ENCODE results near the gene OR52D1.

OR52D1 gene

GRCh38 chr11:5509803-5510202, 21.3 kb downstream of the OR52D1 start, which contains the start of gene UBQLN3:
UBQLN3 (minus strand) TSS chr11:5509957; CDS start chr11:5509558, 399 bp downstream.
- H3K4me3 ChIP-seq (ENCODE audit: low read depth, low read length) = no peak within 1 kb of the TSS

- no peak overlapping the region for H3K4me3 ChIP-seq (ENCODE audit: low read depth, low read length)
Observed at GRCh38 chr11:5514841-5515240, 26.4 kb downstream of the OR52D1 start.

GRCh38 chr11:5516599-5516998, 28.1 kb downstream of the OR52D1 start, which contains the start of gene UBQLNL:
UBQLNL (minus strand) TSS chr11:5516699; CDS start chr11:5516441, 258 bp downstream.
- no peak within 1 kb of the TSS for H3K4me3 ChIP-seq (ENCODE audit: low read depth, low read length)

GRCh38 chr11:5521540-5521939, 33.1 kb downstream of the OR52D1 start:
- H3K4me3 ChIP-seq (ENCODE audit: low read depth, low read length) = no peak overlapping the region

GRCh38 chr11:5522308-5522707, 33.8 kb downstream of the OR52D1 start:
- no peak overlapping the region for H3K4me3 ChIP-seq (ENCODE audit: low read depth, low read length)

GRCh38 chr11:5524756-5525155, 36.3 kb downstream of the OR52D1 start:
- H3K4me3 ChIP-seq (ENCODE audit: low read depth, low read length) = no peak overlapping the region

- no peak overlapping the region for H3K4me3 ChIP-seq (ENCODE audit: low read depth, low read length)
Observed at GRCh38 chr11:5527716-5528115, 39.2 kb downstream of the OR52D1 start.

- no peak overlapping the region for H3K4me3 ChIP-seq (ENCODE audit: low read depth, low read length)
Observed at GRCh38 chr11:5528495-5528894, 40.0 kb downstream of the OR52D1 start.

GRCh38 chr11:5531053-5531831, 42.8 kb downstream of the OR52D1 start:
- no peak overlapping the region for H3K4me3 ChIP-seq (ENCODE audit: low read depth, low read length)

- no peak overlapping the region for H3K4me3 ChIP-seq (ENCODE audit: low read depth, low read length)
Observed at GRCh38 chr11:5534046-5534445, 45.6 kb downstream of the OR52D1 start.

- H3K4me3 ChIP-seq (ENCODE audit: low read depth, low read length) = no peak overlapping the region
Observed at GRCh38 chr11:5536482-5536881, 48.0 kb downstream of the OR52D1 start.
